ENCODE data around the gene LRP1.

The LRP1 gene

DNA sequence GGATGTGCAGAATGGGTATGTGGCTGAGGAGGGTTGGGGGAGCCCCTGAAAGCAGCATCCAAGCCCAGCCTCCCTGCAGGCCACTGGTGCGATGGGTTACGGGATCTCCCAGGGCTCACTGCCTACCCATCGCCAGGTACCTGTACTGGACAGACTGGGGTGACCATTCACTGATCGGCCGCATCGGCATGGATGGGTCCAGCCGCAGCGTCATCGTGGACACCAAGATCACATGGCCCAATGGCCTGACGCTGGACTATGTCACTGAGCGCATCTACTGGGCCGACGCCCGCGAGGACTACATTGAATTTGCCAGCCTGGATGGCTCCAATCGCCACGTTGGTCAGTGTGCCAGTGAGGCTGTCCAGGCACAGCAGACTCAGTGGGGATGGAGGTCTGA, 70.0 kb downstream of the LRP1 start:
- no peak for DNase-seq

DNA sequence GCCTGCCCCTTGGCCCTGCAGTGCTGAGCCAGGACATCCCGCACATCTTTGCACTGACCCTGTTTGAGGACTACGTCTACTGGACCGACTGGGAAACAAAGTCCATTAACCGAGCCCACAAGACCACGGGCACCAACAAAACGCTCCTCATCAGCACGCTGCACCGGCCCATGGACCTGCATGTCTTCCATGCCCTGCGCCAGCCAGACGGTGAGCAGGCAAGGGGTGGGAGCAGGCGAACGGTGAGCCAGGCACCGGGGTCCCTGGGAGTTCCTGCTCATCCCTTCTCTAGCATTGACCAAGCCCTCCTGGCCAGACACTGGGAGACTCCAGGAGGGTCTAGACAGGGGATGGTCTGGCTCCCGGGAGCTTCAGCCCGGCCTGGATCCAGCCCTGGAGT, 70.9 kb downstream of the LRP1 start:
- no peak for DNase-seq

DNA sequence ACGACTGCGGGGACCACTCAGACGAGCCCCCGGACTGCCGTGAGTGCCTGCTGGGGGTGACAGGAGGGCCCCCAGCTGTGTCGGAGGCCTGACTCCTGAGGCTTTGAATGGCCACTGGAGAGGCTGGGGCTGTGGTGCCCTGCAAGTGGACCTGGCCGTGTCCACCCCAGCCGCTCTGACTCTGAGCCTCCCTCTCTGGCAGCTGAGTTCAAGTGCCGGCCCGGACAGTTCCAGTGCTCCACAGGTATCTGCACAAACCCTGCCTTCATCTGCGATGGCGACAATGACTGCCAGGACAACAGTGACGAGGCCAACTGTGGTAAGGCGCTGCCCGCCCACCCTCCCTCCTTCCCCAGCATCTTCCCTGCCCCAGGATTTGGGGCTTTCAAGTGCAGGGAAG, 72.2 kb downstream of the LRP1 start:
- DNase-seq = no peak

DNA sequence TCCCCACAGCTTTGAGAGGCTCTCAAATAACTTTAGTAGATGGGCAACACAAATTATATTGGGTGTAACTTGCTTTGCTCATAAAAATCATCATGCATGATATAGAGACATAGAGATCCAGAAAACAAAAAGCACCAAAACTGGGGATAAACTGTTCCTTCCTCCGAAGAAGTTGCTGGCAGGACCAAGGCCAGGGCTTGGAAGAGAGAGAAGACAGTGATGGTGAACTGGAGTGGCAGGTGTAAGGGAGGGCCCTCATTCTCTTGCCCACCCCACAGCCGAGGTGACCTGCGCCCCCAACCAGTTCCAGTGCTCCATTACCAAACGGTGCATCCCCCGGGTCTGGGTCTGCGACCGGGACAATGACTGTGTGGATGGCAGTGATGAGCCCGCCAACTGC, 72.9 kb downstream of the LRP1 start:
- no peak for DNase-seq

DNA sequence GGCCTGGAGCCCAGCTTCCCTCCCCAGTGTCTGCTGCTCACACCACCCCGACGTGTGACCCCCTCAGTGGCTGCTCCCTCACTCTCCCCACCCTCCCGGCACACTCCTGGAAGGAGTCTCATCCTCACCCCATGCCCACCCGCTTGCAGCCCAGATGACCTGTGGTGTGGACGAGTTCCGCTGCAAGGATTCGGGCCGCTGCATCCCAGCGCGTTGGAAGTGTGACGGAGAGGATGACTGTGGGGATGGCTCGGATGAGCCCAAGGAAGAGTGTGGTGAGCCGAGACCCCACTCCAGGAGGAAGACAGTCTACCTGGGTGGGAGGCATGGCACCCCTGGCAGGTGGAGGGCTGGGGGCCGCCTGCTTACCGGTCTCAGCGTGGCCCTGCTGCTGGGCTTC, 73.3 kb downstream of the LRP1 start:
- no peak for DNase-seq

DNA sequence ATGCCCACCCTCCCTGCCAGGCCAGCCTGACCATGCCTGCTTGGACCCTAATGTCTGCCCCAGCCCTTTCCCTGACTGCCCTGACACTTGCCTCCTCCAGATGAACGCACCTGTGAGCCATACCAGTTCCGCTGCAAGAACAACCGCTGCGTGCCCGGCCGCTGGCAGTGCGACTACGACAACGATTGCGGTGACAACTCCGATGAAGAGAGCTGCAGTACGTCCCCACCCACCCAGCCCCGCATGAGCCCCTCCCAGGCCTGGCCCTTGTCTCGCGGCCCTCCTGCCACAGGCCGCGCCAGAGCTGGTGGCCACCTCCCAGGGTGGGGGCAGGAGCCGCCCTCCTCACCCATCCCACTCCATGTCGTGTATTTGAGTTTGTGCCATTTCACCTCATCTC, 74.0 kb downstream of the LRP1 start:
- DNase-seq = no peak

DNA sequence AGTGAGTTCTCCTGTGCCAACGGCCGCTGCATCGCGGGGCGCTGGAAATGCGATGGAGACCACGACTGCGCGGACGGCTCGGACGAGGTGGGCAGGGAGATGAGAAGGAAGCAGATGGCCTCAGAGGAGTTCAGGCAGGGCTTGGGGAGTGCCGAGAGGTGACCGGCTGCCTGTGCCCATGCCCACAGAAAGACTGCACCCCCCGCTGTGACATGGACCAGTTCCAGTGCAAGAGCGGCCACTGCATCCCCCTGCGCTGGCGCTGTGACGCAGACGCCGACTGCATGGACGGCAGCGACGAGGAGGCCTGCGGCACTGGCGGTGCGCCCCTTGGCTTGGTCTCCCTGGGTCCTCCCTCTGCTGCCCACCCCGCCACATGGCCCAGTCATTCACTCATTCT, 74.9 kb downstream of the LRP1 start:
- DNase-seq = no peak

DNA sequence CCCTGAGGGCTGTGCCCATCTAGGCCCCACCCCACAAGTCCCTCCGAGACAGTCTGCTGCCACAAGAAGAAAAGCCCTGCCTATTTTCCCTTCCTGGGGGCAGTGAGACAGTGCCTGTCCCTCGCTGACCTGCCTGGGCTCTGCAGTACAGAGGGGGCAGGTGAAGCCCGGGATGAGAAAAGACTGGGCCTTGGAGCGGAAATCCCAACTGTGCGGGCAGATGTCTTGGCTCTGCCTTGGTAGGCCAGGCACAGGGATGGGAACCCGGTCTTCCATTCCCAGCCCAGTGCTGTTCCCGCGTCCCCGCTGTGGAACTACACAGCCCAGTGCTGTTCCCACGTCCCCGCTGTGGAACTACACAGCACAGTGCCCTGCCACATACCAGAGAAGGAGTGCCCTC, 75.5 kb downstream of the LRP1 start:
- no peak for DNase-seq

DNA sequence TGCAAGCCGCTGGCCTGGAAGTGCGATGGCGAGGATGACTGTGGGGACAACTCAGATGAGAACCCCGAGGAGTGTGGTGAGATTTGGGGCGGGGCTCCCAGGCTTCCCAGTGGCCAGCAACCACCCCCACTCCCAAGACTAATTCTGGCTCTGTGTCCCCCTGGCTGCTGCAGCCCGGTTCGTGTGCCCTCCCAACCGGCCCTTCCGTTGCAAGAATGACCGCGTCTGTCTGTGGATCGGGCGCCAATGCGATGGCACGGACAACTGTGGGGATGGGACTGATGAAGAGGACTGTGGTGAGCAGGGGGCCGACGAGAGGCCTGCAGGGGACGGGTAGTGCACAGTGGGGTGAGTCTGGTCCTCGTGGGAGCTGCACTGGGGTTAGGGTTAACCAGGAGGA, 76.2 kb downstream of the LRP1 start:
- DNase-seq = no peak

DNA sequence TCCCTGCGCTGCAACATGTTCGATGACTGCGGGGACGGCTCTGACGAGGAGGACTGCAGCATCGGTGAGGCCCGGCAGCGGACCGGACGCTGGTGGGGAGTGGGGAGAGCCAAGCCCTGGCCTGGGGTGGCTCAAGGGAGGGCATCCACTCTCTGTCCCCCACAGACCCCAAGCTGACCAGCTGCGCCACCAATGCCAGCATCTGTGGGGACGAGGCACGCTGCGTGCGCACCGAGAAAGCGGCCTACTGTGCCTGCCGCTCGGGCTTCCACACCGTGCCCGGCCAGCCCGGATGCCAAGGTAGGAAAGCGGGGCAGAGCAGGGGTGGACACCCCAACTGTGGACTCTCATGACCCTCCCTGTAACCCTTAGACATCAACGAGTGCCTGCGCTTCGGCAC, 76.9 kb downstream of the LRP1 start:
- DNase-seq = no peak

DNA sequence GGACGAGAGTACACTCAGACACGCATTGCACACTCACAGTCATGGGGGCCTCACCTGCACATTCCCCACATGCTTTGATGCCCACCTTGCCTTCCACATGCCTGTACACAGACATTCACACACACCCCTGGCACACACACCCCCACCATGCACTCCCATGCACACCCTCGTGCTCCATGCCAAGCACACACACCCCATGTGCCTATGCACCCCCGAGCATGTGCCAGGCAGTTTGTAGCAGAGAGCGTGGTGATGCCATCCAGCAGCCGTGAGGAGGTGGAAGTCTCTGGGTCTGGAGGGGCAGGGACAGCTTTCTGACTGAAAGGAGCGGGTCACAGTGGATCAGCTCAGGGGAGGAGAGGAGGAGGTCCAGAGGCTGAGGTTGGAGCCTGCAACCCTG, 77.6 kb downstream of the LRP1 start:
- DNase-seq = no peak

DNA sequence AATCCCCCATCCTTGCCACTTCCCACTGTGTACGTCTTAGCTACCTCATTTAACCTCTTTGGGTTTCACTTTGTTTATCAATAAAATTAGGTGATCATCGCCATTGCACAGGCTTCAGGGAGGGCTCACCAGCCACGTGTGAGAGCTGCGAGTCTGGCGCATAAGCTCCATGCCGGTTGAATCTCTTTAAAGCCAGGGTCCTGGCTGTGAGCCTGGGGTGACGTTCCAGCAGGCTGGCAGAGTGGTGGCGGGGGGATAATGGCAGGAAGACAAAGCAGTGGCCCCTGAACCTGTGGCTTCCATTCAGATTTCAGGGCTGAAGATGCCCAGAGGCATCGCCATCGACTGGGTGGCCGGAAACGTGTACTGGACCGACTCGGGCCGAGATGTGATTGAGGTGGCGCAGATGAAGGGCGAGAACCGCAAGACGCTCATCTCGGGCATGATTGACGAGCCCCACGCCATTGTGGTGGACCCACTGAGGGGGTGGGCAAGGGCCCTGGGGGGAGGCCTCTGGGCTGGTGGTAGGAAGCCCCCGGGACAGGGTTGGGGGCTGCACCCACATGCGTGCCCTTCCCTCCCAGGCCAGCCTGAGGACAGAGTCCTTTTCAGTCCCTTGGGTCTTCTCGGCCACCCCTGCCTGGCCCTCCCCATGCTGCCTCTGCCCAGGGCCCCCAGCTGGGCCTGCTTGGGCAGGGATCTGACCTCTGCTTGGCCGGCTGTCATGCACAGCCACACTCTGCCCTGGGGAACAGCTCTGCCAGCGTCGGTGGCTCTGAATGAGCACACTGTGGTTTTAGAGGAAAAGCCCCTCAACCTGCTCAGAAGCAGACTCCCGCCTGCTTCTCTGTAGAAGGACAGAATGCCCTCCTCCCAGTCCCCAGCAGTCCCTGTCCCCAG, 79.7 kb downstream of the LRP1 start:
- DNase-seq = no peak

DNA sequence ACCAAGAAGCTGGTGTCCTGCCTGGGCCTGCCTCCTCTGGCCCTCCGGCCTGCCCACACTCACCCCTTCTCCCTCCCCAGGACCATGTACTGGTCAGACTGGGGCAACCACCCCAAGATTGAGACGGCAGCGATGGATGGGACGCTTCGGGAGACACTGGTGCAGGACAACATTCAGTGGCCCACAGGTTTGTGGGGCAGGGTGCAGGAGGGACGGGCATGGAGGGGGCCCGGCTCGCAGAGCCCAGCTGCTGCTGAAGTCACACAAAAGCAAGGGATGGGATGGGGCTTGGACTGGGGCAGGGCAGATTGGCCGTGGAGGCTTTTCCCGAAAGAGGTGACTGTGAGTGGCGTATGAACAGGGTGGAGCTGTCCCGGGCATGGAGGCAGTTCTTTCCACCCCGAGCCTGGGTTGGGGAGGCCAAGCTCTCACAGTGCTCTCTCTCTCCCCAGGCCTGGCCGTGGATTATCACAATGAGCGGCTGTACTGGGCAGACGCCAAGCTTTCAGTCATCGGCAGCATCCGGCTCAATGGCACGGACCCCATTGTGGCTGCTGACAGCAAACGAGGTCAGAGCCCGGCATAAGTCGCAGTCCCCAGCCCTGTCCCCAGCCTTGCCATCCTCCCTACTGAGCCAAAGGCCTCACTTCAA, 80.5 kb downstream of the LRP1 start:
- no peak for DNase-seq

DNA sequence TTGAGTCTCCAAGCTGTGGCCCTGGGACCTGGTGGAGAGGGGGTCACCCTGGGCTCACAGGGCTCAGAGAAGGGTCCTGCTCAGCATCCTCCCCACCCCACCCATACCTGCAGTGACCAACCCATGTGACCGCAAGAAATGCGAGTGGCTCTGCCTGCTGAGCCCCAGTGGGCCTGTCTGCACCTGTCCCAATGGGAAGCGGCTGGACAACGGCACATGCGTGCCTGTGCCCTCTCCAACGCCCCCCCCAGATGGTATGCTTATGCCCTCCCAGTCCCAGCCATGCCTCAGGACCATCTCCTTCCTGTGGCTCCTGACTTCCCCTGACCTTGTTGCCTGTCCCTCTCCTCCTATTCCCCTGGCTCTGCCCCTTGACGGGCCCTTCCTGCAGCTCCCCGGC, 81.6 kb downstream of the LRP1 start:
- DNase-seq = no peak

DNA sequence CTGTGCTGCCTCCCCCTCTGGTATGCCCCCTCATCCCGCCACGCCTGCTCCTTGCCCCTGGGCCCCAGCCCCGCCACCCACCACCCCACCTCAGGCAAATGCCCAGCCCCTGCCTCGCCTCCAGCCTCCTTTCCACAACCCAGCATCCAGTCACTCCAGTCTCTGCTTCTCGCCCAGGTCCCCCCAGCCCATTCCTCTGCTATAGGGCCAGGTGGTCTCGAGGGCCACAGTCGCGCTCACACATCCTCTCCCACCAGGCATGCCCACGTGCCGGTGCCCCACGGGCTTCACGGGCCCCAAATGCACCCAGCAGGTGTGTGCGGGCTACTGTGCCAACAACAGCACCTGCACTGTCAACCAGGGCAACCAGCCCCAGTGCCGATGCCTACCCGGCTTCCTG, 82.2 kb downstream of the LRP1 start:
- no peak for DNase-seq

DNA sequence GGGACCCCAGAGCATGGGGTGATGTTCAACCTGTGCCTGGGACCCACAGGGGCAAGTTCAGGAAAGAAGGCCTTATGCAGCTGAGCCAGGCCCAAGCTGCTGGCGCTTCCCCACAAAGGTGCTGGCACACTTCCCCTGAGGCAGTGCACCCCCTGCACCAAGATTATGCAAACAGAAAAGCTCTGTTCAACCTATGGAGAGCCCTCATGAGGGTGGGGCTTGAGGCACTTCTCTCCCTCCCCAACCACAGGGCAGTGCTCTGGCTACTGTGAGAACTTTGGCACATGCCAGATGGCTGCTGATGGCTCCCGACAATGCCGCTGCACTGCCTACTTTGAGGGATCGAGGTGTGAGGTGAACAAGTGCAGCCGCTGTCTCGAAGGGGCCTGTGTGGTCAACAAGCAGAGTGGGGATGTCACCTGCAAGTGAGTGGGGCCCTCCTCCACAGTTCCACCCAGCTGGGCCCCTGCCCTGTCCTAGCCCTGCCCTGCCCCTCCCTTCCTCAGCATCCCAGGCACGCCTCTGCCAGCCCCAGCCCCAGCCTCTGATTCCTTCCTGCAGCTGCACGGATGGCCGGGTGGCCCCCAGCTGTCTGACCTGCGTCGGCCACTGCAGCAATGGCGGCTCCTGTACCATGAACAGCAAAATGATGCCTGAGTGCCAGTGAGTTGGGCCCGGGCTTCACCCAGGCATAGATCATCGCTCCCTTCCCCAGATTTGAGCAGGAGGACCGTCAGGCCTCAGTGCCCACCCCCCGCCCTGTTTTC, 82.8 kb downstream of the LRP1 start:
- peak; percentile 62 for DNase-seq

DNA sequence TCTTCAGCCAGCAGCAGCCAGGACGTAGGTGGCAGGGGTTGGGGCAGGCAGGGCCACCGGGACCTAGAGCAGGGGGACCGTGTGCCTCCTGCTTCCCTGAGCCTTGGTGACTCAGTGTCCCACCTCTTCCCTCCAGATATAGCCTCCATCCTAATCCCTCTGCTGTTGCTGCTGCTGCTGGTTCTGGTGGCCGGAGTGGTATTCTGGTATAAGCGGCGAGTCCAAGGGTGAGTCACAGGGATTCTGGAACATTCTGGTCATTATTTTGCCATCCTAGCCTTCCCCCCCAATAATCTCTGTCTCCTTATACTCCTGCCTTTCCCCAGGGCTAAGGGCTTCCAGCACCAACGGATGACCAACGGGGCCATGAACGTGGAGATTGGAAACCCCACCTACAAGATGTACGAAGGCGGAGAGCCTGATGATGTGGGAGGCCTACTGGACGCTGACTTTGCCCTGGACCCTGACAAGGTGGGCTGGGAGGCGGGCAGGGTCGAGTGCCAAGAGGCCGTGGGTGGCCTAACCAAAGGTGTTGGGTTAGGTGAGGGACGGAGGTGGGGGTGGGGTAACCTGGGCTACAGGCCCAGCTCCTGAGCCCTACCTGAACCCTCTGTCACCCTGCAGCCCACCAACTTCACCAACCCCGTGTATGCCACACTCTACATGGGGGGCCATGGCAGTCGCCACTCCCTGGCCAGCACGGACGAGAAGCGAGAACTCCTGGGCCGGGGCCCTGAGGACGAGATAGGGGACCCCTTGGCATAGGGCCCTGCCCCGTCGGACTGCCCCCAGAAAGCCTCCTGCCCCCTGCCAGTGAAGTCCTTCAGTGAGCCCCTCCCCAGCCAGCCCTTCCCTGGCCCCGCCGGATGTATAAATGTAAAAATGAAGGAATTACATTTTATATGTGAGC, 83.8 kb downstream of the LRP1 start:
- DNase-seq = no peak

DNA sequence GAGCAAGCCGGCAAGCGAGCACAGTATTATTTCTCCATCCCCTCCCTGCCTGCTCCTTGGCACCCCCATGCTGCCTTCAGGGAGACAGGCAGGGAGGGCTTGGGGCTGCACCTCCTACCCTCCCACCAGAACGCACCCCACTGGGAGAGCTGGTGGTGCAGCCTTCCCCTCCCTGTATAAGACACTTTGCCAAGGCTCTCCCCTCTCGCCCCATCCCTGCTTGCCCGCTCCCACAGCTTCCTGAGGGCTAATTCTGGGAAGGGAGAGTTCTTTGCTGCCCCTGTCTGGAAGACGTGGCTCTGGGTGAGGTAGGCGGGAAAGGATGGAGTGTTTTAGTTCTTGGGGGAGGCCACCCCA, 84.4 kb downstream of the LRP1 start:
- no peak for DNase-seq

DNA sequence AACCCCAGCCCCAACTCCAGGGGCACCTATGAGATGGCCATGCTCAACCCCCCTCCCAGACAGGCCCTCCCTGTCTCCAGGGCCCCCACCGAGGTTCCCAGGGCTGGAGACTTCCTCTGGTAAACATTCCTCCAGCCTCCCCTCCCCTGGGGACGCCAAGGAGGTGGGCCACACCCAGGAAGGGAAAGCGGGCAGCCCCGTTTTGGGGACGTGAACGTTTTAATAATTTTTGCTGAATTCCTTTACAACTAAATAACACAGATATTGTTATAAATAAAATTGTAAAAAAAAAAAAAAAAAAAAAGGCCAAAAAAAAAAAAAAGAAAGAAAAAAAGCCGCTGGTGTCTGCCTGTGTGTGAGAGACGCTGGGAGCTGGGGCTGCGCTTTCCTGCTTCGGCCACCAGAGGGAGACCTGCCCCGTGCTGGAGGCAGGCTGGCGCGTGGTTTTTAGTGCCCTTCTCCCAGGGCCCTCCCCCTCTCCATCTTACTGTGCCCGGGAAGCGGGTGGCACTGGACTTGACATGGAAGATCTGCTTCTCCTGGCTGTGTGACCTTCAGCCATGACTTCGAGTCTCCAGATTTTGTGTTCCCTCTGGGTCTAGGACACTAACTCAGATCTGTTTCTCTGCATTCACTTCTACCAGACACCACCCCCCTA, 84.9 kb downstream of the LRP1 start:
- DNase-seq = peak; percentile 90

DNA sequence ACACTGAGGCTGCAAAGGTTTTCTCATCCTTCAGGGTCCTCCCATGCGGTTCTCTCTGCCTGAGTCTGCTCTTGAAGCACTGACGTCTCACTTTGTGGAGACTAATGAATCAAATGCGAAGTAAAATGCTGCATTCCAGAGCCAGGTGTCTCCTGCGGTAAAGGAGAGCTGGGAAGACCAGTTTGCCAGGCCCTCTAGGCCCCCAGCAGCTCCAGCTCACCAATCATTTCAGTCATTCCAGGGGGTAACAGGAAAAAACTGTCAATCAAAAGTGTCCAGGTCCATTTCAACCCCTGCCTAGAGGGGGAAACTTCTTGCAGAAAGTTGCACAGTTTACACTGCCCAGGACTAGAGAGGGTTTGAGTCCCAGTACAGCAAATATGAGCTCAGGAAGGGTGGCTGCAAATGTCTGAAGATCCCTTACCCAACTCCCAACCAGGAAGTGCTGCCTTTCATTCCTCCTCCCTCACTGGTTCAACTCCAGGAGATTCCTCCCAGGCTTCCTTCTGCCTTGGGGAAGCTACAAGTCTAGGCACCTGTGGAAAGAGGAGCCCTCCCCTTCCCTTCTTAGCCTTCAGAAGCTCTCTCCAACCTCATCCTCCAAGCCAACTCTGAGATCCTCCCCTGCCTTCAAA, 85.6 kb downstream of the LRP1 start:
- no peak for DNase-seq

DNA sequence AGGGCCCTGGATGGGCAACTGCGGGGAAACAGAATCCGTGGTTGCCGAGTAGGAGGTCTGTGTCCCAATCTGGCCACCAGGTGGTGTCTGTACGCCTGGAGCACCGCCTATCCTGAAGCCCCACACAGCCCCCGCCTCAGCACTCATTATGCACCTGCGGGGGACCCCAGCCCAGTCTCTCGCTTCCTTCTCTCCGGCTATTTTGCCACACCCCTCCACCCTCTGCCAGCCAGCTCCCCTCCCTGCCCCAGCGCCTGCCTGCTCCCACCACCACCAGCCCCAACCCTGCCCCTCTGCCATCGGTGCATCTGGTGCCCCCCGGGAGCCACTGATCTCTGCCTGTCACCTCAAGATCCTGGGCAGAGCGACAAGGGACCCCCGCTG, 86.1 kb downstream of the LRP1 start:
- DNase-seq = peak; percentile 84

DNA sequence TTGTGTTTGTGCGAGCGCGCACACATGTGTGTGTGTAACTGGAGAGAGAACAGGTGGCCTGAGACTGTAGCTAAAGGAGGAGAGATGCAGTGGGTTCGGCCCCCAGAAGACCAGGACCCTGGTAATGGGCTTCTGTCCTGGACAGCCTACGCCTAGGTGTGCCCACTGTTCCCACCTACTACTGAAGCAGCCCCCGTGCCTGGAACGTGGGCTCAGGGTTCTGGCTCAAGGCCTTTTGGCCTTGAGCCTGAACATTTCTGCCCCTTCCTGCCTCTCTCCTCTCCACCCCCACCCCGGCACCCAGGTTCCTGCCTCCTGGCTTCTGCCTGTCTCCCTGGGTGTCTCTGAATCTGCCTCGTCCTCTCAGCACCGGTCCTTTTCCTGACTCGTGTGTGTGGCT, 86.8 kb downstream of the LRP1 start:
- no peak for DNase-seq
